HG02840 (cell line): Measurements from ENCODE around the gene PET100.

ENCODE experiments used
- ATAC-seq: cut with Tn5 transposase; IDR thresholded peaks from one replicate; pipeline ENCODE4 v1.9.1; 2021; ENCODE audit warnings: mild to moderate bottlenecking, moderate library complexity, moderate number of reproducible peaks; ENCODE audit not compliant: unreplicated experiment, low FRiP score

The PET100 gene

GRCh38 chr19:7611541-7612279, 17.9 kb upstream of the PET100 start:
- ATAC-seq = no peak

DNA sequence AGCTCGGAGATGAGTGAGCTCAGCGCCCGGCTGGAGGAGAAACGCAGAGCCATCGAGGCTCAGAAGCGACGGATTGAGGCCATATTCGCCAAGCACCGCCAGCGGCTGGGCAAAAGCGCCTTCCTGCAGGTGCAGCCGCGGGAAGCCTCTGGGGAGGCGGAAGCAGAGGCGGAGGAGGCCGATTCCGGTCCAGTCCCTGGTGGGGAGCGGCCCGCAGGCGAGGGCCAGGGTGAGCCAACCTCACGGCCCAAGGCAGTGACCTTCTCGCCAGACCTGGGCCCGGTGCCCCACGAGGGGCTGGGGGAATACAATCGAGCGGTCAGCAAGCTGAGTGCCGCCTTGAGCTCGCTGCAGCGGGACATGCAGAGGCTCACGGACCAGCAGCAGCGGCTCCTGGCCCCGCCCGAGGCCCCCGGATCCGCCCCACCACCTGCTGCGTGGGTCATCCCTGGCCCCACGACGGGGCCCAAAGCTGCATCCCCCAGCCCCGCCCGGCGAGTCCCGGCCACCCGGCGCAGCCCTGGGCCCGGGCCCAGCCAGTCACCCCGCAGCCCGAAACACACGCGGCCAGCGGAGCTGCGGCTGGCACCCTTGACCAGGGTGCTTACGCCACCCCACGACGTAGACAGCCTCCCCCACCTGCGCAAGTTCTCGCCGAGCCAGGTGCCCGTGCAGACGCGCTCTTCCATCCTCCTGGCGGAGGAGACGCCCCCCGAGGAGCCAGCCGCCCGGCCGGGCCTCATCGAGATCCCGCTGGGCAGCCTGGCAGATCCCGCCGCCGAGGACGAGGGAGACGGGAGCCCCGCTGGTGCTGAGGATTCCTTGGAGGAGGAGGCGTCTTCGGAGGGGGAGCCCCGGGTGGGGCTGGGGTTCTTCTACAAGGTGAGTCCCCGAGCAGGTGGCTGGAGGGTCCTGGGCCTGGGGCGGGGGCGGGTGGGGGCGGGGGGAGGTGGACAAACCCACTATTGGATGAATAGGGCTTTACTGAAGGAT, 17.0 kb upstream of the PET100 start:
- no peak for ATAC-seq

DNA sequence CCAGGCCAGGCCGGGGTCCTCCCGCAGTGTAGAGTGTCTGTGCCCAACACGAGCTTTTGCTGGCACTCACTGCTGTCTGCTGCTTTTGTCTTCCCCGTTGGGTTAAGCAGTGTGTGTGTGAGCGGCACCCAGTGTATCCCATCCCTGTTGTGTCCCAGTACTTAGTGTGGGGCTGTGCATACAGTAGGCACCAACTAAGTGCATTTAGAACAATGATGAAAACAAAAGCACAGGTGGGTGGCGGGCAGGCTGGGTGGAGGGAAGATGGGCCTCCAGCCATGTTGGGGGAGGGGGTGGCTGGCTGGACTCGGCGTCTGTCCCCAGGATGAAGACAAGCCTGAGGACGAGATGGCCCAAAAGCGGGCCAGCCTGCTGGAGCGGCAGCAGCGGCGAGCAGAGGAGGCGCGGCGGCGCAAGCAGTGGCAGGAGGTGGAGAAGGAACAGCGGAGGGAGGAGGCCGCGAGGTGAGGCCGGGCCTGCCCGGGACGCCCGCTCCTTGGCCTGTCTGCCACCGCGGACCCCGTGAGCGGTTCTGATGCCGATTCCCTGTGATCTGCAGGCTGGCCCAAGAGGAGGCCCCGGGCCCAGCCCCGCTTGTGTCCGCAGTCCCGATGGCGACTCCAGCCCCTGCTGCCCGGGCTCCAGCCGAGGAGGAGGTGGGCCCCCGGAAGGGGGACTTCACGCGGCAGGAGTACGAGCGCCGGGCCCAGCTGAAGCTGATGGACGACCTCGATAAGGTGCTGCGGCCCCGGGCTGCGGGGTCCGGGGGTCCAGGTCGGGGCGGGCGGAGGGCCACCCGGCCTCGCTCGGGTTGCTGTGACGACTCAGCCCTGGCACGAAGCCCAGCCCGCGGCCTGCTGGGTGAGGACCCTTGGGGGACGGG, 14.5 kb upstream of the PET100 start:
- no peak for ATAC-seq

- no peak for ATAC-seq
Observed at GRCh38 chr19:7617172-7617571, 12.4 kb upstream of the PET100 start.

- no peak for ATAC-seq
Observed at GRCh38 chr19:7617735-7618134, 11.9 kb upstream of the PET100 start.

- no peak for ATAC-seq
Observed at GRCh38 chr19:7618348-7618747, 11.2 kb upstream of the PET100 start.

- ATAC-seq = no peak
Observed at GRCh38 chr19:7618771-7619510, 10.7 kb upstream of the PET100 start.

- ATAC-seq = no peak
Observed at GRCh38 chr19:7619671-7620441, 9.7 kb upstream of the PET100 start.

GRCh38 chr19:7620442-7621412, 8.9 kb upstream of the PET100 start:
- no peak for ATAC-seq

DNA sequence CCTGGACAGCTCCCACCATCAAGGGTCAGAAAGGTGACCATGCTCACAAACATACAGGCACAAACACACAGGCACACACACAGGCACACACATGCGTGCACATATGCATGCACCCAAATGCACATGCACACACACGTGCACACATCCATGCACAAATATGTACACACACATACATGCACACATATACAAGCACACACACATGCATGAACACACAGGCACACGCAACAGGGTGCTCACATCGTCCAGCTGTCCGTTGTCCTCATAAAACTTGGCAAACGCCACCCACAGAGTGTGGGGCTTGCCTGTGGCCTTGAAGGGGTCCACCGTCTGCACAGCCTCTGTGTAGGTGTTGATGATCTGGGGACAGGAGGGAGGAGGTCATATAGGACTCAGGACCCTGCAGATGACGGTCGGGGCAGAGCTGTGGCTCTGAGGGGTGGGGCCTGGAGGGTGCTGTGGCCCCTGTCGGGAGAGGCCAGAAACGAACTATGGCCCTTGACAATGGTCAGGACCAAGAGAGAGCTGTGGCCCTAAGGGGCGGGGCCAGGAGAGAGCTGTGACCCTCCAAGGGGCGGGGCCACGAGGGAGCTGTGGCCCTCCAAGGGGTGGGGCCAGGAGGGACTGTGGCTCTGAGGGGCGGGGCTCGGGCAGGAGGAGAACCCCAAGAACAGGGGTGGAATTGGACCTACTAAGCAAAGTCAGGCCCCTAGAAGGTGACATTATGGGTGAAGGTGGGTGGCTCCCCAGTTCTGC, 6.5 kb upstream of the PET100 start:
- ATAC-seq = no peak

DNA sequence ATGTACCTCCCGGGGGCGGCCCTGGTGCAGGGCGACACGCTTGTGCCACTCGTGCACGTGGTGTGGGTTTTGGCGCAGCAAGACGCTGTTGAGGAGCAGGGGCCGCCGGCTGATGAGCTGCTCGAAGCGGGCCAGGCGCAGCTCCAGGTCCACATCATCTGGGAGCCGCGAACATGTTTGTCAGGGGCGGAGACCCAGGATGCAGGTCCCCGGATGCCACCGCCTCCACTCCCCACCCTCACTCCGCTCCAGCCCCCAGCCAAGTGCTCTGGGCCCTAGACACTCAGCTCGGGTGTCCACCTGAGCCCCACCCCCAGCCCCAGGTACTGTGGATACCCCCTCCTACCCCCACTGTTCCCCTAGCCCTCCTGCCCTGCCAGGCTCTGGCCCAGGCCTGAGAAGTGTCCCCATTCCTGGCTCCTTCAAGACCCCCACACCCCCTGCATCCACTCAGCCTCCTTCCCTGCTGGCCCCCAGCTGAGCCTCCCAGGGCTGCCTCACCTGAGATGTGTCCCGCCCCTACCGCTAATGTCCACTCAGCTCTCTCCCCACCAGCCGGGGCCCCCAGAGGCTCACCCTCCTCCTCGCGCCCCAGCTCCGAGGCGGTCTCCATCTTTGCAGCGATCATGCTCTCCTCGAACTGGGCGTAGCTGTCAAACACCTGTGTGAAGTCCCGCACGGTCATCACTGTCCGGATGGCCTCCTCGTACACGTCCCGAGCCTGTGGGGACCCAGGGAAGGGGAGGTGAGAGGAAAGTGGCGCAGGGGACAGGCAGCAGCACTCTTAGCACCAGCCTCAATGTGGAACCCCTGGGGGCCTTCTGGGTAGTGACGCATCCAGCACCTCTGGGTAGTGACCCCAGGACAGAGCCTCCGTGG, 5.6 kb upstream of the PET100 start:
- ATAC-seq = no peak

- no peak for ATAC-seq
Observed at GRCh38 chr19:7624810-7625209, 4.8 kb upstream of the PET100 start.

DNA sequence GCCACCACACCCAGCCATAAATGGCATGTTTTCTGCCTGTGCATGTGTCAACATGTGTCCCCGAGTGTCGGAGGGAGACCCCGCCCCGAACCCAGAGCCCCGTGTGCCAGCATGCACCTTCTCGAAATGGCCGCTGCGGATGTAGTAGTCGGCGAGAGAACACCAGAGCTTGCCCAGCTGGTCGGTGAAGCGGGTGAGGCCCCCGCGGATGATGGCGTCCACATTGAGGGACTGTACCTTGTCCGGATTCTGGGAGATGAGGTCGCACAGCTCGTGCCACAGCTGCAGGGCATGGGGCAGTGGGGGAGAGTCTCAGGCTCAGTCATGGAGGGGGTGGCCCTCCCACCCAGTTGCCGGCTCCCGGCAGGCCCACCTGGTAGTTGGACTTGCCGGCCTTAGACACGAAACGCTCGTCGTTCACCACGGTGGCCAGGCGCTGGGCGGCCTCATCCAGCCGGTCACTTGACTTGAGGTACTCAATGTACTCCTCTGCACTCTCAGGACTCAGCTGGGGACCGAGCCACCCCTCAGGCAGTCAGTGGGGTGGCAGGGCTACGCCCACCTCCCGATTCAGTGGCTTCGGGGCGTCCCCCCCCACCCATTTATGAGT, 3.7 kb upstream of the PET100 start:
- no peak for ATAC-seq

- ATAC-seq = no peak
Observed at GRCh38 chr19:7627166-7627565, 2.4 kb upstream of the PET100 start.

DNA sequence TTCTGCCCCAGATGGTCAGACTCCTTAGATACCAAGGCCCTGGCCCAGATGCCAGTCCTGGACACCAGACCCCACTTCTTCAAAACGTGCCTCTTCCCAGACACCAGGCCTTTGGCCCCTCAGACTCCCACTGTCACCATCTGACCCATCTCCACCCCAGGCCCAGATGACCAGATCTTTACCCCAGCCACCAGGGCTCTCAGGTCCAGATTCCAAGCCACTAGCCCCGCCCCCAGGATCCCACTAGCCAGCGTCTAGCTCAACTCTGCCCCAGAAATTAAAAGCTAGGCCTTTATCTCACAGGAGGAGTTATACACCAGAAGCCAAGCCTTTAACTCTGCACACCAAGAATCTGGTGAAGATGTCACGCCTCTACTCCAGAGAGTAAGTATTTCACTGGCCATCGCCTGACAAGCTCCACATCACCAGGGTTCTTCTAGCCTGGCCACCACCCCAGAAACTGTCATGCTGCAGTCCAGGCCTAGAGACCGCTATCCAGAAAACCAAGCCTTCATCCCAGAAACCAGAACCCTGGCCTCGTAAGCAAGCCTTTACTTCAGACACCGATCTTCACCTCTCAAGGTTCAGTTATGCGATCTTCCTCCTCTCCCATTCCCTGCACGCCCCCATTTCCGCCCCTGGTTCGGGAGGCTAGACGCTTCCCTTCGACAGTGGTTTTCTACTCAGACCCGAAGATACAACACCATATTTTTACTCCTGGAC, 843 bp upstream of the PET100 start:
- ATAC-seq = no peak
